ENCODE measurements around the gene RNF152.

GRCh38 chr18:61854578-61855448, 38.0 kb downstream of the RNF152 start:
- TF ChIP-seq CTCF (IDR thresholded peaks at IDR 0.05) (no peak), POLR2AphosphoS5 (IDR thresholded peaks at IDR 0.05) (peak in 1 of 3 donors; percentile 25), POLR2A (IDR thresholded peaks at IDR 0.05) (no peak)

Data from stomach (tissue), 4 donors.